GM12875 (cell line): ENCODE results near the gene HOMER1.
"Not testable (repeated sequence)": the region's sequence is repeated elsewhere in the genome, so short reads cannot be mapped to it uniquely, and the experiment has no call there.

Experiments
- H3K4me3 ChIP-seq: one replicate; pipeline ENCODE4 v1.5.1; 2011; ENCODE audit warnings: low read depth, low read length, control low read depth
- CTCF ChIP-seq: IDR thresholded peaks from 2 replicates; pipeline ENCODE4 v1.5.1; 2011; ENCODE audit warnings: low read depth, mild to moderate bottlenecking, control low read depth, inconsistent platforms, low read length, moderate library complexity, borderline replicate concordance; ENCODE audit not compliant: insufficient read depth

The HOMER1 gene

GRCh38 chr5:79386679-79387078 lies 127.3 kb downstream of the HOMER1 start:
- no peak overlapping the region for H3K4me3 ChIP-seq
- TF ChIP-seq CTCF: no peak

- H3K4me3 ChIP-seq: not testable (repeated sequence)
Measured at GRCh38 chr5:79385126-79385525, 128.8 kb downstream of the HOMER1 start.

GRCh38 chr5:79378510-79379186 lies 135.3 kb downstream of the HOMER1 start:
- H3K4me3 ChIP-seq: no peak overlapping the region
- TF ChIP-seq CTCF: no peak

- no peak for TF ChIP-seq CTCF
- no peak overlapping the region for H3K4me3 ChIP-seq
Measured at GRCh38 chr5:79357398-79357797, 156.5 kb downstream of the HOMER1 start.

- H3K4me3 ChIP-seq: no peak overlapping the region
- no peak for TF ChIP-seq CTCF
Measured at GRCh38 chr5:79349881-79350280, 164.1 kb downstream of the HOMER1 start.

- TF ChIP-seq CTCF: no peak
- no peak overlapping the region for H3K4me3 ChIP-seq
Measured at GRCh38 chr5:79349047-79349446, 164.9 kb downstream of the HOMER1 start.

GRCh38 chr5:79346420-79346824 lies 167.5 kb downstream of the HOMER1 start:
- no peak overlapping the region for H3K4me3 ChIP-seq
- TF ChIP-seq CTCF: no peak
